CD14-positive monocyte (primary cell): Measurements from ENCODE around the gene DCC. TPM values are rescaled to one million over a fixed set of nuclear protein-coding genes. Genes with fewer than 3 reads are reported as not detected.

ENCODE experiments used
- DNase-seq, 3 donors: peaks; one replicate each; pipeline ENCODE4 v3.0.0-alpha.2; 2011 to 2022
- H2AFZ ChIP-seq: 2 replicates; pipeline ENCODE4 v1.6.0; 2012; ENCODE audit warnings: mild to moderate bottlenecking, low read depth, low read length, inconsistent platforms; ENCODE audit not compliant: insufficient read depth, poor library complexity, severe bottlenecking
- H3K27ac ChIP-seq, 2 donors: 1 replicate in 1 of 2; 2 replicates in 1 of 2; pipeline ENCODE4 v1.5.1; 2012 to 2013; ENCODE audit warnings: low read length in 2 of 2, control low read depth in 1 of 2, inconsistent platforms in 1 of 2, low read depth in 1 of 2, mild to moderate bottlenecking in 1 of 2
- H3K27me3 ChIP-seq, 2 donors: one replicate each; pipeline versions ENCODE4 v1.6.0 to v1.6.1; 2011 to 2013; ENCODE audit warnings: low read length in 2 of 2; ENCODE audit not compliant: control insufficient read depth in 2 of 2, insufficient read depth in 2 of 2
- H3K36me3 ChIP-seq, 2 donors: replicated peaks in 1 of 2; 1 replicate in 1 of 2; 2 replicates in 1 of 2; pipeline versions ENCODE4 v1.5.1 to v1.6.1; 2012 to 2013; ENCODE audit warnings: low read length in 2 of 2, control low read depth in 1 of 2, inconsistent platforms in 1 of 2, mild to moderate bottlenecking in 1 of 2; ENCODE audit not compliant: insufficient read depth in 2 of 2, control insufficient read depth in 1 of 2
- H3K4me1 ChIP-seq, 2 donors: 1 replicate in 1 of 2; 2 replicates in 1 of 2; pipeline versions ENCODE4 v1.5.1 to v1.6.1; 2012 to 2013; ENCODE audit warnings: low read length in 2 of 2, control low read depth in 1 of 2, inconsistent platforms in 1 of 2, mild to moderate bottlenecking in 1 of 2, moderate library complexity in 1 of 2; ENCODE audit not compliant: insufficient read depth in 2 of 2, control insufficient read depth in 1 of 2
- H3K4me2 ChIP-seq: replicated peaks from 2 replicates; pipeline ENCODE3; 2012; ENCODE audit warnings: low read length, moderate library complexity, mild to moderate bottlenecking; ENCODE audit not compliant: poor library complexity, severe bottlenecking; ENCODE audit errors: extremely low read depth
- H3K4me3 ChIP-seq, 3 experiments: fragments of 200-600 bp in 1 of 3; sonication (generic) in 1 of 3; replicated peaks in 1 of 3; 1 replicate in 2 of 3; 2 replicates in 1 of 3; pipeline ENCODE4 v1.5.1; 2011 to 2013; ENCODE audit warnings: low read length in 3 of 3, mild to moderate bottlenecking in 3 of 3, control low read depth in 2 of 3, low read depth in 2 of 3, inconsistent platforms in 1 of 3, moderate library complexity in 1 of 3
- H3K79me2 ChIP-seq: 2 replicates; pipeline ENCODE4 v1.6.0; 2012; ENCODE audit warnings: mild to moderate bottlenecking, control low read depth, inconsistent platforms, low read length, moderate library complexity; ENCODE audit not compliant: insufficient read depth
- H3K9ac ChIP-seq: 2 replicates; pipeline ENCODE4 v1.6.0; 2017; ENCODE audit warnings: low read length, mild to moderate bottlenecking; ENCODE audit not compliant: insufficient read depth, poor library complexity, severe bottlenecking
- H3K9me3 ChIP-seq, 2 donors: replicated peaks in 1 of 2; 1 replicate in 1 of 2; 2 replicates in 1 of 2; pipeline versions ENCODE4 v1.5.1 to v1.6.1; 2012 to 2013; ENCODE audit warnings: low read length in 2 of 2, control low read depth in 1 of 2; ENCODE audit not compliant: control insufficient read depth in 1 of 2, insufficient read depth in 1 of 2
- H4K20me1 ChIP-seq: 2 replicates; pipeline ENCODE4 v1.6.0; 2012; ENCODE audit warnings: mild to moderate bottlenecking, low read length, control low read depth, moderate library complexity; ENCODE audit not compliant: insufficient read depth
- H3K27ac Mint-ChIP-seq, 7 donors: one replicate each; pipeline ENCODE4 v1.8.0; 2020; ENCODE audit warnings: mild to moderate bottlenecking in 7 of 7, mixed read lengths in 7 of 7, moderate library complexity in 6 of 7, inconsistent platforms in 2 of 7
- H3K27me3 Mint-ChIP-seq, 3 donors: one replicate each; pipeline ENCODE4 v1.8.0; 2021 to 2022; ENCODE audit warnings: low read depth in 3 of 3, mild to moderate bottlenecking in 3 of 3, mixed read lengths in 3 of 3, moderate library complexity in 3 of 3, inconsistent platforms in 1 of 3
- H3K36me3 Mint-ChIP-seq, 2 donors: one replicate each; pipeline ENCODE4 v1.8.0; 2020; ENCODE audit warnings: mixed read lengths in 2 of 2, inconsistent platforms in 1 of 2, mild to moderate bottlenecking in 1 of 2
- H3K4me1 Mint-ChIP-seq: one replicate; pipeline ENCODE4 v1.8.0; 2020; ENCODE audit warnings: mild to moderate bottlenecking, mixed read lengths
- H3K4me3 Mint-ChIP-seq, 2 donors: one replicate each; pipeline ENCODE4 v1.8.0; 2020; ENCODE audit warnings: mild to moderate bottlenecking in 2 of 2, mixed read lengths in 2 of 2, moderate library complexity in 1 of 2
- H3K9me3 Mint-ChIP-seq, 7 donors: one replicate each; pipeline ENCODE4 v1.8.0; 2020 to 2022; ENCODE audit warnings: mixed read lengths in 7 of 7, mild to moderate bottlenecking in 6 of 7, moderate library complexity in 6 of 7, inconsistent platforms in 2 of 7
- CTCF ChIP-seq: fragments of 200-600 bp; IDR thresholded peaks from one replicate; pipeline ENCODE4 v1.8.0; 2022; ENCODE audit warnings: antibody characterized with exemption, mild to moderate bottlenecking
- WGBS: methylation state at CpG from one replicate; pipeline ENCODE4 v1.1.5; 2013; ENCODE audit warnings: missing lambda C conversion rate; ENCODE audit not compliant: insufficient coverage; 5-methylcytosine and 5-hydroxymethylcytosine counted together
- intact Hi-C, 2 donors: fragments of 100-400 bp; cut with micrococcal nuclease; formaldehyde crosslinking; loops; one replicate each; pipeline versions ENCODE4 v1.15.0 to v1.15.1; 2023
- polyA plus RNA-seq, 3 donors: library from polyadenylated mRNA; depleted of rRNA in 1 of 3; unstranded in 2 of 3; stranded (reverse) in 1 of 3; fragments of 300-500 nt in 2 of 3; fragments of >200 nt in 1 of 3; fragmentation: Illumina TruSeq in 2 of 3; gene quantifications; 1 replicate in 2 of 3; 2 replicates in 1 of 3; pipeline ENCODE4 v1.2.3, GENCODE V29; 2012 to 2021

Gene DCC
- polyA plus RNA-seq, 3 donors: not detected

- Mint-ChIP-seq H3K9me3 (peaks cover 0 to 2% (median 0%) of the 10 kb centered on the region in 7 donors), H3K4me1 (no peaks in the 10 kb centered on the region), H3K36me3 (no peaks in the 10 kb centered on the region), H3K4me3 (no peak overlapping the region), H3K27me3 (no peaks in the 10 kb centered on the region), H3K27ac (no peak overlapping the region)
- no peak overlapping the region for H3K4me3 ChIP-seq
- H2AFZ ChIP-seq: no peak overlapping the region
- TF ChIP-seq CTCF: no peak
- no peak for DNase-seq
- no CpG with 5 or more reads among the region's 3 CpGs for WGBS
- no peak overlapping the region for H3K27ac ChIP-seq
- H3K79me2 ChIP-seq: no peaks in the 10 kb centered on the region
- no peaks in the 10 kb centered on the region for H3K36me3 ChIP-seq
- intact Hi-C loops: no loop called here
- no peak overlapping the region for H3K9ac ChIP-seq
- no peaks in the 10 kb centered on the region for H3K9me3 ChIP-seq
- H3K4me1 ChIP-seq: no peaks in the 10 kb centered on the region
- H3K27me3 ChIP-seq: no peaks in the 10 kb centered on the region
- no peaks in the 10 kb centered on the region for H4K20me1 ChIP-seq
- H3K4me2 ChIP-seq: no peak overlapping the region
These were observed 558.6 kb downstream of the DCC start for GRCh38 chr18:52898485-52899058.

GRCh38 chr18:52902188-52902587, 562.2 kb downstream of the DCC start:
- no peaks in the 10 kb centered on the region for H3K4me1 ChIP-seq
- no peaks in the 10 kb centered on the region for H3K27me3 ChIP-seq
- Mint-ChIP-seq H3K4me3 (no peak overlapping the region), H3K36me3 (no peaks in the 10 kb centered on the region), H3K27me3 (no peaks in the 10 kb centered on the region), H3K4me1 (no peaks in the 10 kb centered on the region), H3K9me3 (peaks cover 0 to 2% (median 0%) of the 10 kb centered on the region in 7 donors), H3K27ac (no peak overlapping the region)
- no peaks in the 10 kb centered on the region for H3K79me2 ChIP-seq
- intact Hi-C loops: no loop called here
- no peak for DNase-seq
- TF ChIP-seq CTCF: no peak
- no peaks in the 10 kb centered on the region for H3K9me3 ChIP-seq
- H2AFZ ChIP-seq: no peak overlapping the region
- no peak overlapping the region for H3K27ac ChIP-seq
- no peaks in the 10 kb centered on the region for H4K20me1 ChIP-seq
- no peak overlapping the region for H3K9ac ChIP-seq
- H3K4me2 ChIP-seq: no peak overlapping the region
- H3K4me3 ChIP-seq: no peak overlapping the region
- H3K36me3 ChIP-seq: no peaks in the 10 kb centered on the region
- WGBS: no CpG with 5 or more reads among the region's 3 CpGs
